ENCODE measurements around the gene EHBP1.

The EHBP1 gene

DNA sequence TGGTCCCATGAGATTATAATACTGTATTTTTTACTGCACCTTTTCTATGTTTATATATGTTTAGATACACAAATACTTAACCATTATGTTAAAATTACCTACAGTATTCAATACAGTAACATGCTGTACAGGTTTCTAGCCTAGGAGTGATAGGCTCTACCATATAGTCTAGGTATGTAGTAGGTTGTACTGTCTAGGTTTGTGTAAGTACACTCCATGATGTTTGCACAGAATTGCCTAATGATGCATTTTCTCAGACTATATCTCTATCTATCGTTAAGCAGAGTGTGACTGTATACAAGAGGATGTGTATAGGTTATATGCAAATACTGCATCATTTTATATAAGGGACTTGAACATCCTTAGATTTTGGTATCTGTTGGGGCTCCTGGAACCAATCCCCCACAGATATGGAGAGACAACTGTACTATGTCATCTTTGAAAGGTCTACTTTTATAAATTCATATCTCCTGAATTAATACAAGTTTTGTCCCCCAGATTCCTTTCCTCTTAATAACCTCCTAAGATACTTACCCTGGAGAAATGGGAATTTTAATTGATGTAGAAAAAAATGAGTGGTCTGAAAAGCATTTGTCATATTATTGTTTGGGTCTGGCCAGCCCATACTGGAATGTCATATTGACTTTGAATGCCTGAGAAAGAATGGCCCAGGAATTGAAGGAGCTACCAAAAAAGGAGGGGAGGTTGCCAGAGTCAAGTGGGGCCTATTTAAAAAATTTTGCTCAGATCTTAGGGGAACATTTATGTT is 36.6 kb downstream of the EHBP1 start:
- ChIA-PET CTCF (interaction anchor here (1.3 kb wide), 1 partner anchor 46 kb away, joined by 3 read pairs; no protein-coding TSS in a partner anchor), POLR2A (no interaction called here)
- no peak for TF ChIP-seq ZNF747 (tag by site-specific recombination; IDR thresholded peaks at IDR 0.05)
- TF ChIP-seq, protein P1, sequence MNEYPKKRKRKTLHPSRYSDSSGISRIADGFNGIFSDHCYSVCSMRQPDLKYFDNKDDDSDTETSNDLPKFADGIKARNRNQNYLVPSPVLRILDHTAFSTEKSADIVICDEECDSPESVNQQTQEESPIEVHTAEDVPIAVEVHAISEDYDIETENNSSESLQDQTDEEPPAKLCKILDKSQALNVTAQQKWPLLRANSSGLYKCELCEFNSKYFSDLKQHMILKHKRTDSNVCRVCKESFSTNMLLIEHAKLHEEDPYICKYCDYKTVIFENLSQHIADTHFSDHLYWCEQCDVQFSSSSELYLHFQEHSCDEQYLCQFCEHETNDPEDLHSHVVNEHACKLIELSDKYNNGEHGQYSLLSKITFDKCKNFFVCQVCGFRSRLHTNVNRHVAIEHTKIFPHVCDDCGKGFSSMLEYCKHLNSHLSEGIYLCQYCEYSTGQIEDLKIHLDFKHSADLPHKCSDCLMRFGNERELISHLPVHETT (tag by site-specific recombination; IDR thresholded peaks at IDR 0.05), result no peak
- TF ChIP-seq, protein P2, sequence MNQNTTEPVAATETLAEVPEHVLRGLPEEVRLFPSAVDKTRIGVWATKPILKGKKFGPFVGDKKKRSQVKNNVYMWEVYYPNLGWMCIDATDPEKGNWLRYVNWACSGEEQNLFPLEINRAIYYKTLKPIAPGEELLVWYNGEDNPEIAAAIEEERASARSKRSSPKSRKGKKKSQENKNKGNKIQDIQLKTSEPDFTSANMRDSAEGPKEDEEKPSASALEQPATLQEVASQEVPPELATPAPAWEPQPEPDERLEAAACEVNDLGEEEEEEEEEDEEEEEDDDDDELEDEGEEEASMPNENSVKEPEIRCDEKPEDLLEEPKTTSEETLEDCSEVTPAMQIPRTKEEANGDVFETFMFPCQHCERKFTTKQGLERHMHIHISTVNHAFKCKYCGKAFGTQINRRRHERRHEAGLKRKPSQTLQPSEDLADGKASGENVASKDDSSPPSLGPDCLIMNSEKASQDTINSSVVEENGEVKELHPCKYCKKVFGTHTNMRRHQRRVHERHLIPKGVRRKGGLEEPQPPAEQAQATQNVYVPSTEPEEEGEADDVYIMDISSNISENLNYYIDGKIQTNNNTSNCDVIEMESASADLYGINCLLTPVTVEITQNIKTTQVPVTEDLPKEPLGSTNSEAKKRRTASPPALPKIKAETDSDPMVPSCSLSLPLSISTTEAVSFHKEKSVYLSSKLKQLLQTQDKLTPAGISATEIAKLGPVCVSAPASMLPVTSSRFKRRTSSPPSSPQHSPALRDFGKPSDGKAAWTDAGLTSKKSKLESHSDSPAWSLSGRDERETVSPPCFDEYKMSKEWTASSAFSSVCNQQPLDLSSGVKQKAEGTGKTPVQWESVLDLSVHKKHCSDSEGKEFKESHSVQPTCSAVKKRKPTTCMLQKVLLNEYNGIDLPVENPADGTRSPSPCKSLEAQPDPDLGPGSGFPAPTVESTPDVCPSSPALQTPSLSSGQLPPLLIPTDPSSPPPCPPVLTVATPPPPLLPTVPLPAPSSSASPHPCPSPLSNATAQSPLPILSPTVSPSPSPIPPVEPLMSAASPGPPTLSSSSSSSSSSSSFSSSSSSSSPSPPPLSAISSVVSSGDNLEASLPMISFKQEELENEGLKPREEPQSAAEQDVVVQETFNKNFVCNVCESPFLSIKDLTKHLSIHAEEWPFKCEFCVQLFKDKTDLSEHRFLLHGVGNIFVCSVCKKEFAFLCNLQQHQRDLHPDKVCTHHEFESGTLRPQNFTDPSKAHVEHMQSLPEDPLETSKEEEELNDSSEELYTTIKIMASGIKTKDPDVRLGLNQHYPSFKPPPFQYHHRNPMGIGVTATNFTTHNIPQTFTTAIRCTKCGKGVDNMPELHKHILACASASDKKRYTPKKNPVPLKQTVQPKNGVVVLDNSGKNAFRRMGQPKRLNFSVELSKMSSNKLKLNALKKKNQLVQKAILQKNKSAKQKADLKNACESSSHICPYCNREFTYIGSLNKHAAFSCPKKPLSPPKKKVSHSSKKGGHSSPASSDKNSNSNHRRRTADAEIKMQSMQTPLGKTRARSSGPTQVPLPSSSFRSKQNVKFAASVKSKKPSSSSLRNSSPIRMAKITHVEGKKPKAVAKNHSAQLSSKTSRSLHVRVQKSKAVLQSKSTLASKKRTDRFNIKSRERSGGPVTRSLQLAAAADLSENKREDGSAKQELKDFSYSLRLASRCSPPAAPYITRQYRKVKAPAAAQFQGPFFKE (tag by site-specific recombination; IDR thresholded peaks at IDR 0.05; ENCODE audit: borderline replicate concordance), result no peak
- TF ChIP-seq ZNF274 (IDR thresholded peaks at IDR 0.05; ENCODE audit: low read length), result no peak
- TF ChIP-seq ZNF274 (tag by site-specific recombination; IDR thresholded peaks at IDR 0.05; ENCODE audit: borderline replicate concordance), result no peak
- no peak for TF ChIP-seq GLIS2 (tag by site-specific recombination; IDR thresholded peaks at IDR 0.05)
- no peak for TF ChIP-seq ZSCAN30 (tag by site-specific recombination; IDR thresholded peaks at IDR 0.05)
- no peak for TF ChIP-seq ZIC2 (tag by site-specific recombination; IDR thresholded peaks at IDR 0.05)
- no peak for TF ChIP-seq ZNF292 (tag by site-specific recombination; IDR thresholded peaks at IDR 0.05; ENCODE audit: borderline replicate concordance, low read depth)
- Histone ChIP-seq H3K4me1 (ENCODE audit: control insufficient read depth, insufficient read depth, low read length) (peaks cover 14% of the 10 kb centered on the region), H3K27ac (ENCODE audit: extremely low read depth, low read depth, low read length) (no peak overlapping the region), H3K4me3 (ENCODE audit: low read depth, low read length) (no peak overlapping the region), H3K36me3 (ENCODE audit: control insufficient read depth in 2 of 2, insufficient read depth in 1 of 2, low read length in 2 of 2) (no peaks in the 10 kb centered on the region), H3K9me3 (ENCODE audit: control insufficient read depth, insufficient read depth, low read depth, low read length) (no peaks in the 10 kb centered on the region)

DNA sequence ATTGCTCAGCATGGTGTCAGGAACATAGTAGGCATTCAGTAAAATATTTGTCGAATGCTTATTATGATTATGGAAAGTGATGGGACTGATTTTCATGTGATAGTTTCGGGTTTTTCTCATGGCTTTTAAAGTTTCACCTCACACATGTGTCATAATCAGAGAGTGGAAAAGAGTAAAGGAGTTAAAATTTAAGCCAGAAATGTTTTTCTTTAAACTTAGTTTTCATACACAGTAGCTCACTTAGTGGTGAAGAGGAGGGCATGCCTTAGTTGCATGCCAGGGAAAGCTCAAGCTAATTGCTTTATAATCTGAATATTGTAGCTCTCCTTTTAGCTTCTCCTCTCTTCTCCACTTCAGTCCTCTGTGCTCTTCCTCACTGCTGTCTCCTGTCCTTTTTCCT is 38.0 kb downstream of the EHBP1 start:
- peaks cover 14% of the 10 kb centered on the region for H3K4me1 ChIP-seq (ENCODE audit: control insufficient read depth, insufficient read depth, low read length)
- ChIA-PET POLR2A (interaction anchor here (0.5 kb wide), 1 partner anchor 13 kb away, joined by 7 read pairs; no protein-coding TSS in a partner anchor), CTCF (no interaction called here)
- no peaks in the 10 kb centered on the region; a peak in 1 of 3 replicates for H3K36me3 ChIP-seq (ENCODE audit: control insufficient read depth in 2 of 2, insufficient read depth in 1 of 2, low read length in 2 of 2)
- no peak for TF ChIP-seq ZNF658 (tag by site-specific recombination; IDR thresholded peaks at IDR 0.05)
- no peak for TF ChIP-seq GLI4 (tag by site-specific recombination; IDR thresholded peaks at IDR 0.05)
- TF ChIP-seq, protein P3, sequence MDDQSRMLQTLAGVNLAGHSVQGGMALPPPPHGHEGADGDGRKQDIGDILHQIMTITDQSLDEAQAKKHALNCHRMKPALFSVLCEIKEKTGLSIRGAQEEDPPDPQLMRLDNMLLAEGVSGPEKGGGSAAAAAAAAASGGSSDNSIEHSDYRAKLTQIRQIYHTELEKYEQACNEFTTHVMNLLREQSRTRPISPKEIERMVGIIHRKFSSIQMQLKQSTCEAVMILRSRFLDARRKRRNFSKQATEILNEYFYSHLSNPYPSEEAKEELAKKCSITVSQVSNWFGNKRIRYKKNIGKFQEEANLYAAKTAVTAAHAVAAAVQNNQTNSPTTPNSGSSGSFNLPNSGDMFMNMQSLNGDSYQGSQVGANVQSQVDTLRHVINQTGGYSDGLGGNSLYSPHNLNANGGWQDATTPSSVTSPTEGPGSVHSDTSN (CRISPR knock-in tag; IDR thresholded peaks at IDR 0.05), result no peak
- TF ChIP-seq ZFP37 (tag by site-specific recombination; IDR thresholded peaks at IDR 0.05), result no peak
- TF ChIP-seq ZBTB8A (tag by site-specific recombination; IDR thresholded peaks at IDR 0.05), result no peak
- TF ChIP-seq, protein P4, sequence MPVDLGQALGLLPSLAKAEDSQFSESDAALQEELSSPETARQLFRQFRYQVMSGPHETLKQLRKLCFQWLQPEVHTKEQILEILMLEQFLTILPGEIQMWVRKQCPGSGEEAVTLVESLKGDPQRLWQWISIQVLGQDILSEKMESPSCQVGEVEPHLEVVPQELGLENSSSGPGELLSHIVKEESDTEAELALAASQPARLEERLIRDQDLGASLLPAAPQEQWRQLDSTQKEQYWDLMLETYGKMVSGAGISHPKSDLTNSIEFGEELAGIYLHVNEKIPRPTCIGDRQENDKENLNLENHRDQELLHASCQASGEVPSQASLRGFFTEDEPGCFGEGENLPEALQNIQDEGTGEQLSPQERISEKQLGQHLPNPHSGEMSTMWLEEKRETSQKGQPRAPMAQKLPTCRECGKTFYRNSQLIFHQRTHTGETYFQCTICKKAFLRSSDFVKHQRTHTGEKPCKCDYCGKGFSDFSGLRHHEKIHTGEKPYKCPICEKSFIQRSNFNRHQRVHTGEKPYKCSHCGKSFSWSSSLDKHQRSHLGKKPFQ (tag by site-specific recombination; IDR thresholded peaks at IDR 0.05), result no peak
- TF ChIP-seq ZNF146 (tag by site-specific recombination; IDR thresholded peaks at IDR 0.05), result no peak
- no peak for TF ChIP-seq ZNF37A (tag by site-specific recombination; IDR thresholded peaks at IDR 0.05)
- no peaks in the 10 kb centered on the region for H3K9me3 ChIP-seq (ENCODE audit: control insufficient read depth, insufficient read depth, low read depth, low read length)
- H3K4me3 ChIP-seq (ENCODE audit: low read depth, low read length), result no peak overlapping the region
- H3K27ac ChIP-seq (ENCODE audit: extremely low read depth, low read depth, low read length), result no peak overlapping the region
